NCI-H1436 treated with DMSO at 0.1 percent for 48 hours (cell line): Measurements from ENCODE around the gene APCDD1.

Source experiments
- DNase-seq: peaks from one replicate; lab custom pipeline; 2025; lab: John Stamatoyannopoulos, UW

Gene APCDD1

DNA sequence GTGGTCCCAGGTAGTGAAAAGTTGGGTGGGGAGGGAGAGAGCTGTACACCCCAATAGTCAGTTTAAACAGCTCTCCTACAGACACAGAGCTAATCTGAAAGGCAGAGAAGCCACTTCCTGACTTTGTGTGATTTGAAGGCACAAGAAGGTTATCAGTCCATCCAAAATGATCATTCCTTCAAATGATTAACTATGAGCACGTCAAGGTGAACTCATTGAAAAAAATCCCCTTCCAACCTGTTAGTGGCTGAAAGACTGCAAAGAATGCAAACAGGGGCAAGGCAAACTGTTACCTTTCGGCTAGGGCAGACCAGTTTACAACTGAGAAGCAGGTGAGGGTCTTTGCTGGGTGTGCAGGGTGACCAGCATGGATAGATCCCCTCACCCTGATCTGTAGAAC is 22.8 kb upstream of the APCDD1 start:
- DNase-seq: no peak

DNA sequence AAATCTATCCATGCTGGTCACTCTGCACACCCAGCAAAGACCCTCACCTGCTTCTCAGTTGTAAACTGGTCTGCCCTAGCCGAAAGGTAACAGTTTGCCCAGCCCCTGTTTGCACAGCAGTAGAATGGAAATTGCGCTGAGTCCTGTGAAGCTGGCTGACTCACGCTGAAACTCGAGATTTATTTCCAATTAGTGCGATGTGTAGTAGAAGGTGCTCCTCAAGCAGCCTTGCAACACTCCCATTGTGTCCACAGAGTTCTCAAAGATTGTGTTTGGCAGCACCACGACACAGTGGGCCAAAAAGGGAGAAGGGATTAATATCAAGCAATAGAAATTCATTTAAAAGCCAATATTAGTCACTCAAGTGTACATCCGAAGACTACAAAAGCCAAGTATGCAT is 21.7 kb upstream of the APCDD1 start:
- DNase-seq: no peak

DNA sequence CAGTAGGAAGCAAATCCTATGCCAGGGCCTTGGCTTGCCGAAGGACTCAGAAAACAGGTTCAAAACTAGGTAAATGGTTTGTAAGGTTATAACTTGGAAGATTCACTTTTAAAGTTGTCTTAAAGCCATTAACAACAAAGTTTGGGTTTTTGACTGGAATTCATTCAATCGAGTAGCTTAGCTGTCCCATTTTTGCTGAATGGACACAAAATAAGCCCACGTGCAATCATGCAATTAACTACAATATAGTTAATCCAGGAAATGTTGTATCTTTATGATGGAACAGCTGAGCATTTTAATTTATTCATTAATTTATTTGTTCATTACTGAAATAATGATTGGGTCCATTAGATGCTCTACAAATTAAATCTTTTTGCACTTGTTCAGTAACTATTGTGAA is 18.3 kb upstream of the APCDD1 start:
- no peak for DNase-seq

DNA sequence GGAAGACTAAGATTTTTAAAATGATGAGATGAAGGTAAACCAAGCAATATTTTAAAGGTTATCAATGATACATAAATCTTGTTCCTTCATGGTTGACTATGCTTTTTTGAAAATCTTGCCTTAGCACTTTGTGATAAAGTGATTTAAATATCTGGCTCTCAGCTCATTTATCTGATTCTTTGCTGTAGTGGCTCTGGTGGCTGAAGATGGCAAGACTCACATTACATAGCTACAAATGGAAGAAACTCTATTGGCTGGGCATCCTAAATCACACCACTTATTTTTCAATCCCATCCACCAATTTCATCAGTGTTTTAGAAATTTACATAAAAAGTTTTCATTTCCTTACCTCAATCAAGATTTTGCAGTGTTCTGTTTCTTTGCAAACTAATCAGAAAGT is 16.6 kb upstream of the APCDD1 start:
- no peak for DNase-seq

DNA sequence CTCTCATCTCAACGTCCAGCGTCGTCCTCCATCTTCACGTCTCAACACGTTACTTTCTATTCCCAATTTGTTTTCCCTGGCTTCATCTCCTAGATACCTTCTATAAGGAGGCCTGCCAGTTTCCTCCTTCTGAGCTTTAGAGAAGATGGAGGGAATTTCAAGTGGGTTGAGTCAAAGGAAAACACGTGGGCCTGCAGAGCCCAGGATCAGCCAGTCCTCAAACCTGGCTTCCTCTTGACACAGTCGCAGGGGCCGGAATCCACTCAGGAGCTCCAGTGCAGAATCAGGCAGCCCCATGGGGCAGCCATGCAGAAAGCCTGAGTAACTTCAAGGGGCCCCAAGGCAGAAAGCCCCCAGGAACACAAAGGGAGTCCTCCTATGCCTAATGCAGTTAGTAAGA is 14.5 kb upstream of the APCDD1 start:
- DNase-seq: no peak

DNA sequence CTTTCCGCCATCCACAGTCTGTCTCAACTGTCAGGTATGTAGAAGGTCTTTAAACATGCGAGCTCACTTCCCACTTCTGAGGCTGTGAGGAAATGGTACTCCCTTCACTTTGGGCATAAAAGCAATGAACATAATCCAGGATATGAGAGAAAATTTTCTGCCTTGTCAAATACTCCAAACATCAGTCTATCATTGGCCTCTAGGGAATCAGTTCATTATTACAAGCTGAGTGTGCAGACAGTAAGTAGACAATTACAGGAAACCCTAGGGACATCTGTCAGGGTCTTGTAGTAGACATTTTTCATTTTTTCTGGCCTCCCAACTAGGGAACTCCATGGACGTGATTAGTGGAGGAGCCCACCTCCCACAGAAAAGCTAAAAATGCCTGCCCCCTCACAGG is 13.6 kb upstream of the APCDD1 start:
- no peak for DNase-seq

DNA sequence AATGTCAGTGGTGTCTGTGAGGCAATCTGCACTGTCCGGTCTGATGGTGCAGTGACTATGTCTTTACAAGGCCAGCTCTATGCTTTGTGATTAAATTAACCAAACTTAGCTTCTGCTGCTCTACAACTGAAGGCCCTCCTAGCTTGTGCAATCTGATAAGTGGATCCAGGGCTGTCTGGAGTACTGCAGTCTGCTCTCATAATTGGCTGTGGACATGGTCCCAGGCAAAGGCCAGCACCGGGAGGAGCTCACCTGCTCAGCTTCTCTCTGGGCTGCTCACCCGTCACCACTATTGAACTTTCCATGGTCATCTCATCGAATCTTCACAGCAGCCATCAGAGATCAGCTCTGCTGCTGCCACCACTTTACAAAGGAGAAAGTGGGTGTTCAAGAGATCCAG is 13.0 kb upstream of the APCDD1 start:
- no peak for DNase-seq

DNA sequence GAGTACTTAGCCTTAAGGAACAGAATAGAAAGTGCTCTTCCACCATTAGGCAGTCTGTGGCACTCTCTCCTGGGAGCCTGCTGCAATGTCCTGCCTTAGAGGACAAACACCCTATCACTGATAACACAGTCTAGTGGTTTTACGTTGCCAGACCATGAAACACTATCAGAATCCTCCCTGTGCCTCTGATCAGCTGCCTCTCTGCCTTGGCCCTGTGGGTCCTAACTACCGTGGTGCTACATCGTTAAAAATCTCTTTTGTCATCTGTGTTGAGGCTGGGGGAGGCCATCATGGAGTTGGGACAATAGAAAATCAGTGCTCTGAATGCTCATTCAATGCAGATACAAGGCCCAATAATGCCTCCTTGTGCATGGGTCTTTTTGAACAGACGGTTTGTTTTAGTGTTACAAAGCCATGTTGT is 11.9 kb upstream of the APCDD1 start:
- no peak for DNase-seq

DNA sequence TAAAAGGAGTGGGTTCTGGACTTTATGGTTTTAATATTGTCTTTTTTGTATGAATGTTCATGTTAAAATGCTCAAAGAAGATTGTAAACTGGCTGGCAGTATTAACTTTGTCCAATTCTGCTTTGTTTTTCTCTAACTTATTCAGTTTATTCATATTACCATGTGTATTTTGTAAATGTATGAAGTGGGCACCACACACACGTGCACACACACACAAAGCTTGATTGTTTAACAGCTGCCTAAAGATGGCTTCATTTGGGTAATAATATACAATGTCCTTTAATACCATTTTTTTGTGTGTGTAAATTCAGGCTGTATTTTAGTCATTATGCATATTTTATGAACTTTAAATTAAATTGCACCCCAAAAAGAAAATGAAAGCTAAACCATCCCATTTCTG is 11.4 kb upstream of the APCDD1 start:
- DNase-seq: no peak

DNA sequence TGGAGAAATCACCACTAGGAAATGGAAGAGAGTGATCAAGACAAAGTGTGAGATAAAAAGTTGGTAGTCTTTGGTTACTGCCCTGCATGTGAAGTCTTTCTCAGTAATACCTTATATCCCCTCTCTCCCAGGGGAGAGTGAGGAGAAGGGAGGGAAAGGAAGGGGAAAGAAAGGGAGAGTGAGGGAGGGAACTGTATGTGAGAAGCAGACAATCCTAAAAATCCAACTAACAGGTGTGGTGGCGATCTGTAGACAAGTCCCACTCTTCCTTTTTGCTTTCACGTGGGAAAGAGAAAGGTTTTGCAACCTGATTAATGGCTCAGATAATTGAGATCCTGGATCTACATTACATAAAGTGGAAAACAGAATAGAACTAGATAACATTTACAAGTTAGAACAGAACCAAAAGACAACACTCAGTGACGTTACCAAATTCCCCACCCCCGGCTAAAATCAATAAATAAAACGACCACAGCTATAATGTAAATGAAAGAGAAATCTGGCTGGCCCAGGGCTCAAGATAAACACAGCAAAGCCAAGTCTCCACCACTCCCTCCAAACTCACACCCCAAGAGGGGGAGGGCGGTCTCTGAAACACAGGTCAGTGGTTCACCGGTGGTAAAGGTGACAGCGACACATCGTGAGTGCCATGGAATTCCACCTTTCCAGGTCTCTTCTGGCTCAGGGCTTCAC is 10.0 kb upstream of the APCDD1 start:
- no peak for DNase-seq

DNA sequence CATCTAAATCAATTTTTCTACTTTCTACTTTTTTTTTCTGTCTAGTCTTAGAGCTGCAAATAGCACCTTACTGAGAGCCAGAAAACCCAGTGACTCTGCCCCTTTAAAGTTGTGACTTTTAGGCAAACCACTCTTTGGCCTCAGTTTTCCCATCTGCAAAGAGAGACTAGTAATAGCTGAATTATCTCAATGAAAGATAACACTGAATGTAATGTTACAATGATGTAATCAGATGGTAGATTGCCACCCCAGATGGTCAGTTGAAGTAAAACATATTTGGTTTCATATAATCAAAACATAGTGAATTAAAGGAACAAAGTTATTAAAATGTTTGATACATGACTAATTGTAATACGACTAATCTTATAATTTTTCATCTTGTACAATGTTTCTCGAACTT is 5.0 kb upstream of the APCDD1 start:
- DNase-seq: no peak

DNA sequence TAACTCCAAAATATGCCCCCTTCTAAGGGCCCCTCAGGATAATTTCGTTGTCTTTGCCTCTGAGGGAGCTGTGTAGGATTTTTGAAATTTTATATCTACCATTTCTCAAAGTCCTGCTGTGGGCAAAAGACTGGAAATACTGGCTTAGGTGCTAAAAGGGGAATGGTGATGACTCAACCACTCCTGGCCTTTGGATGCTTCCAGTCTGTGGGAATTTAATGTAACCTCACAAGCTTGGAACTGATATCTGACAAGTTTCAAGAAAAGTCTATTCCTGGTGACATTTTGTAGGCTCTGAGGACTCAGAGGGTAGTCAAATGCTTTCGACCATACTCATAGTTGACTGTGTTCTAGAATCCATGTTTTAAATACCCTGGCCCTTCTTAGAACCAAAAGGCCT is 3.4 kb upstream of the APCDD1 start:
- DNase-seq: no peak

DNA sequence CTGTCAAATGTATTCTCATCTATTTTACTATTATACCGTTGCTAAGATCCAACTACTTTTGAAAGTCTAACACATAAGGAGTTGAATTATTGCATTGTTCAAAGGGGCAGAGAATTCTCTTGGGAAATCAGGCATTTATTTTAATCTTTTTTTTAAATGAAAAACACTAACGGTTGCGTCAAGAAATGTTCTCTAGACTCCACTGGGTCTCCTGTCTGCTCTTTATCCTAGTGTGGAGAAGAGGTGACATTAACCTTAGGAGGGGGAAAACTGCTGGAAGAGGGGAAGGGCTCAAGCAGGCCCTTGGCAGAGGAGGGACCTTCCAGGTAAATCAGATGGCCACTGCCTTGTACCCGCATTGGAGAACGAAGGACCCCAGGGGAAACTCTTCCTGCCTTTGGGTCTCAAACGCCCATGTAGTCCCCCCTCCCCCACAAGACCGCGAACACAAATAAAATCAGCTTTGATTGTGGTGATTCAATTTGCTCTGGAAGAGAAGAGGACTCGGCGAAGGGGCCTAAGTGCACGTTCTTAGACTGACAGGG is 1.1 kb upstream of the APCDD1 start:
- DNase-seq: no peak

DNA sequence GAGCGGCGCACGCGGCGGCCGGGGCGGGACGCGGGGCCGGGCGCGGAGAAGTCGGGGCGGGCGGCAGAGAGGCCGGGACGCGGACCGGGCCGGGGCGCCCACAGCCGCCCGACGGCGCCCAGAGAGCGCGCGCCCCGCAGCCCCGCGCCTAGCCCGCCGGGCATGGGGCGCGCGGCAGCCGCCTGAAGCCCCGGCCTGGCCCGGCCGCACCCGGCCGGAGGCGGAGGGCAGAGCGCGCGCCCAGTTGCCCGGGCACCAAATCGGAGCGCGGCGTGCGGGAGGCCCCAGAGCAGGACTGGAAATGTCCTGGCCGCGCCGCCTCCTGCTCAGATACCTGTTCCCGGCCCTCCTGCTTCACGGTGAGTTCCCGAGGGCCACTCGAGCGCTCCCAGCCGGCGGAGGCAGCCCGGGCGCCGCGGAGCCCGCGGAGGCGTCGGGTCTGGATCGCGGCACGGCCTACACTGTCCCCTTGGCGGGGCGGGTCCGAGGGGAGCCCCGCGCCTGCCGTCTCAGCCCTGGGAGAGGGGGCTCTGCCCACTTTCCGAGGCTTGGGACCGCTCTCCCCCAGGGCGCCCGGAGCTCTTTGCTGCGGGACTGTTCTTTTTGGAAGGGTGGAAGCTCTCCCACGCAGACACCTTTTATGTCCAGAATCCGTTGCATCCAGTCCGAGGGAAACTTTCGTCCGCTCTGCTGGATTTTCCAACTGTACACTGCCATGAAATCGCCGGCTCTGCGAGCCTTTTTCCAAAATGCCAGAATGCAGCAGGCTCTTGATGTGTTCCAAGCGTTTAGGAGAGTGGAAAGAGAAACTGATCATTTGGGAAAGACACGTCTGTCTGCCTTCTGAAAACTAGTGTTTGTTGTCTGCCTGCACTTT is 484 bp downstream of the APCDD1 start:
- no peak for DNase-seq

DNA sequence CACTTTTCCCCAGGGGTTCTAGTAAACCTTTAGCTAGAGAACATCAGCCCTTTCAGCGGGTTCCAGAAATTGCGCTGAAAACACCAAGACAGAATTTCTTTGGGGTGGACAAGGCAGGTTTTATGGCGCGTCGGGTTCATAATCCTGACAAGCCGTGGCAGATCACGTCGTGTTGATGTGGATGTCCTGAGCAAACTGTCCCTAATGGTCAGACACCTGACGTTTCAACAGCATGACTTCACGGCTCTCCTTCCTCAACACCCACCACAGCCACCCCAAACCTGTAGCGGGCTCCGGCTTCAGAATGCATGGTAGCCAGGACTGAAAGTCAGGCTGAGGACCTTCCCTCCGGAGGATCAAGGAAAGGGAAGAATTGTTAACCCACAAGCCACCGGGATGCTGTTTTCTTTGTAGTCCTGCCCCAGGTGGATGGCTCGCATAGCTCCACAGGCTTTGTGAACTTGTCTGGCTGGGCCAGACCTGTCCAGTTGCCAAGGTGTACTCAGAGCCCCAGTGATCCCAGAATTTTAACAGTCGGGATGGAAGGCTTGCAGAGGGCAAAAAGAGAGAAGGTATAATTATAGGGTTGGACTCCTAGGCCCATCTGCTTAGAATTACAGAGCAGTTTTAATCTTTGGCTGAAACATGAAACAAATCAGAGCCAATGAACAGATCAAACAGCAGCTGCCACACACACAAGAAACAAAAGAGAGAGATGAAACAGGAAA is 1.5 kb downstream of the APCDD1 start:
- no peak for DNase-seq

DNA sequence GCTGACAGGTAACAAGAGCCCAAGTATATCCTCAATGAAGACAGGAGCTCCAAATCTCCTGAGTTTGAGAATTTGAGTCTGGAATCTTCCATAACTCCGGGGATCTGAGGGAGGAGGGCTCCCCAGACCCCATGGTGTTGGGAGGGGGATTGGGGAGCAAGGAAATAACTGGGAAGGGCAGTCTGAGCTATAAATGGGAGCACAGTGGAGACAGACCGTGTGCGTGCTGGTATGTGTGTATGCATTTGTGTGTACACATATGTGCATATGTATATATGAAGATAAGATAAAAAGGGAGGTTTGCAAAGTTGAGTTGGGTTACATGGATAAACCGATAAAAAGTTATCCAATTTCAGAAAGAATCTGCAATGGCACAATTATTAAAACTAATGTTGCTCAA is 2.3 kb downstream of the APCDD1 start:
- DNase-seq: no peak

DNA sequence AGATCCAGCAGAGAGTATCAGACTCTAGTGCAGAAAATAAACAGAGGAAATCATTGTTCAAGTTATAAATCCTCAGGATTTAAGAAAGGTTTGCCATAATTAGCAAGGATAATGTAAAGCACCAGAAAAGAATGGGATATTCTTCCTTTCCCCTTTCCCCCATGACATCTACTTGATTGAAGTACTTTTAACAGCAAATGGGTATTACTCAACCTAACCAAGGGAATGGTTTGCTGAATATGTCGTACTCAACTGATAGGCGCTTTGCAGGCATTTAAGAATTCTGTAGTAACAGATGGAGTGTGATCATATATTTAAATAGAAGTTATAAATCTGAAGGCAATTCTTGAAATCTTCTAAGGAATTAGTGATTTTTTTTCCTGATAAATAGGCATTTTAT is 2.7 kb downstream of the APCDD1 start:
- no peak for DNase-seq

DNA sequence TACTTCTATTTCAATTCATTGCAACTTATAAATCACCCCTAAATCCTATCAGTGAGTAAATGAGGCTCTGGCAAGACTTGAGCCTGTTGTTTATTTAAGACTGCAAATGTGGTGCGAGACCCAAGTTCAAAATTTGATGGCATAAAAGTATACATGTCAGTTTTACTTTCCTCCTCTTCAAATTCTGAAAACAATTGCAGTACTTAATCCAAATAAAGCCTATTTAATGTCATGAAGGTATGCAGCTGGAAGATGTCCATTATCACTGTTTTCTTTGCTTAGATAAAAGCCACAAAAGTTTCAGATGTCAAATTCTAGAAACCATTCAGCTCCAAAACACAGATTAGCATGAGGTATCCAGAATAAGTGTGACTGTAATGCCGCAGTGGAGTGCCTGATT is 3.3 kb downstream of the APCDD1 start:
- no peak for DNase-seq

DNA sequence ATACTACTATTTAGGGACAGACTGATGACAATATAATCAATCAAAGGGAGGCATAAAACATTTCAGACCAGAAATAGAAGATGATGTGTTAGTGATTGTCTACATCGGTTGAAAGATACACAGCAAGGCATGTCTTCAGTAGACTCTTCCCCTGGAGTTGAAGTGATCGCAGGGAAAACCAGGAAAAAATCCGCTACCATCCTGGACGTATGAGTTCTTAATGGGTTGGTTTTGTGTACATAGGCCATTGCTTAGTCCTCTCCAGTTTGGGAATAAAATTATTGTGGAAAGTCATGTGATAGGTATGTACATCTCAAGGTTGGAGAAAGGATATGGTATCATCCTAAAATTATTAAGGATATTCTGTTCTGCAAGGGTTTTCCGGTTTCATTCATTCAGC is 4.3 kb downstream of the APCDD1 start:
- DNase-seq: no peak

DNA sequence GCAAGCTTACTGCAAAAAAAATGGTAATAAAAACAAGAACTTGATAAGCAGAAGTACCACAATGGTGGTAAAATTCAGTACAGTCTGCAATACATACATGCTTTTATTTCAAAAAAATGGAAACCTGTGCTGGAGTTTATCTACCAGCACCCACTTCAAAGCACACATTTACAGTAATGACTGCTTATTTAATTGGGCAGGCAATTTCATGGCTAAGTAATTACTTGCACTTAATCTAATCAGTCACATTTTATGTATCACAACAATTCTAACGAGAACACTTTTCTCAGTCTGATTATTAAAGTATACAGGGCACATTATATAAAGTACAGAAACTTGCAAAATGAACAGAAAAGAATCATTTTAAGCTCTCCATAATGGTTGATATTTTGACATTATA is 5.2 kb downstream of the APCDD1 start:
- DNase-seq: no peak

DNA sequence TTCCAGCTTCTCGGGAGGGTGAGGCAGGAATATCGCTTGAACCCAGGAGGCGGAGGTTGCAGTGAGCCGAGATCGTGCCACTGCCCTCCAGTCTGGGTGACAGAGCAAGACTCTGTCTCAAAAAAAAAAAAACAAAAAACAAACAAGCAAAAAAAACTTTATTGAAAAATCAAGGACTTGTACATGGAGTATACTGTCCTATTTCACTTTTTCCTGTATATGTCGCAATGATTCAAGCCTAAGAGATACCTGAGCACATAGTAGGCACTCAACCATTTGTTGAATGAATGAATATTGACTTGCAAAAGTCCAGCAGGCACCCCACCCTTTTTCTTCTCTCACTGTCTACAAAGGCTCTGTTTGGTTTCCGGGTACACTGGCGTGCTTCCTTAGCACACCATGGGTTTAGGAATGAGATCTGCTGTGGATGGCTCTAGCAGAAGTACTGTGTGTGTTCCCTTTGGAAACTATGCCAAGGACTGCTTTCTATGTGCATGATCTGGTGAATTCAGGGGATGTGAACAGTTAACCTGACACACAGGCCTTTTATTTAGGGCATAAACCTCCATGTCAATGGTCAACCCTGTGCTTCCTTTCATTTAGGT is 6.1 kb downstream of the APCDD1 start:
- DNase-seq: no peak

DNA sequence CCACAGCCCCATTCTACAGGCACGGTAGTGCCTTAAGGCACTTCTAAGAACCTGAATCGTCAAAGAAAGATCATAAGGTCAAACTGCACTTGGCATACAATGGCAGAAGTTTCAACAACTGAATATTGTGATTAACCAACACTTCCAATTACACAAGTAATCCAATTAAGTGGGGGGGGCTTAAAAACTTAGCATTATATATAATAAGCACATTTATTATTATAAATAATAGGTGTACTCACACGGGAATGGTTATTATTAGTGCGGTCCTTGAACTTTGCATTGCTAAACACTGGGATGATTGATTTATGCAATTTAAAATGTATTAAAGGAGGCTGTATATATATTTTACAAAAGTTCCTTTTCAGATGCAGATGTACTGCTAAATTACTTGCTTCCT is 7.6 kb downstream of the APCDD1 start:
- DNase-seq: no peak
